Measurements from ENCODE around the gene SLC25A42. TPM values are rescaled to one million over a fixed set of nuclear protein-coding genes. Genes with fewer than 3 reads are reported as not detected.

SLC25A42 gene
- polyA plus RNA-seq, 2 of the 4 experiments (the other 2 are of a cell fraction), result 0.92 to 1.3 TPM

DNA sequence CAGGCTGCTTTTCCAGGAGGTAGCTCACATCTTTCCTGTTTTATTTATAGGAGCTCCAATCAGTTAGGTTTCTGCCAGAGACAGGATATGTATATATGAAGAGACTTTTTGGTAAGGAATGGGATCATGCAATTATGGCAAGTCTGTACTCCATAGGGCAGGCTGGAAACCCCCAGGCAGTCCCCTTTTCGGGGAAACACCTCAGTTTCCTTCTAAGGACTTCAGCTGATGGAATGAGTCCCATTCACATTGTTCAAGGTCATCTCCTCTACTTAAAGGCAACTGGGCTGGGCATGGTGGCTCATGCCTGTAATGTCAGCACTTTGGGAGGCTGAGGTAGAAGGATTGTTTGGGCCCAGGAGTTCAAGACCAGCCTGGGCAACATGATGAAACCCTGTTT lies 10.9 kb upstream of the SLC25A42 start:
- Histone ChIP-seq H3K9me3 (no peaks in the 10 kb centered on the region), H3K27ac (no peak overlapping the region), H3K4me3 (no peak overlapping the region), H3K4me2 (no peak overlapping the region), H3K4me1 (no peaks in the 10 kb centered on the region)
- DNase-seq (ENCODE audit: low read depth in 1 of 2, low spot score in 1 of 2) (no peak), ATAC-seq (no peak), FAIRE-seq (no peak)
- ChIA-PET POLR2A (no interaction called here), CTCF (interaction anchor here (0.6 to 1.6 kb wide), 8 partner anchors 9 to 122 kb away, joined by 3 to 6 read pairs (median 4); no protein-coding TSS in a partner anchor)
- TF ChIP-seq, protein P1, sequence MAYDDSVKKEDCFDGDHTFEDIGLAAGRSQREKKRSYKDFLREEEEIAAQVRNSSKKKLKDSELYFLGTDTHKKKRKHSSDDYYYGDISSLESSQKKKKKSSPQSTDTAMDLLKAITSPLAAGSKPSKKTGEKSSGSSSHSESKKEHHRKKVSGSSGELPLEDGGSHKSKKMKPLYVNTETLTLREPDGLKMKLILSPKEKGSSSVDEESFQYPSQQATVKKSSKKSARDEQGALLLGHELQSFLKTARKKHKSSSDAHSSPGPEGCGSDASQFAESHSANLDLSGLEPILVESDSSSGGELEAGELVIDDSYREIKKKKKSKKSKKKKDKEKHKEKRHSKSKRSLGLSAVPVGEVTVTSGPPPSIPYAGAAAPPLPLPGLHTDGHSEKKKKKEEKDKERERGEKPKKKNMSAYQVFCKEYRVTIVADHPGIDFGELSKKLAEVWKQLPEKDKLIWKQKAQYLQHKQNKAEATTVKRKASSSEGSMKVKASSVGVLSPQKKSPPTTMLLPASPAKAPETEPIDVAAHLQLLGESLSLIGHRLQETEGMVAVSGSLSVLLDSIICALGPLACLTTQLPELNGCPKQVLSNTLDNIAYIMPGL (CRISPR knock-in tag; IDR thresholded peaks at IDR 0.05; ENCODE audit: borderline replicate concordance), result no peak
- no peak for TF ChIP-seq ZC3H11A (IDR thresholded peaks at IDR 0.05)
- TF ChIP-seq RARB (CRISPR knock-in tag; IDR thresholded peaks at IDR 0.05), result no peak
- no peak for TF ChIP-seq BHLHE40 (IDR thresholded peaks at IDR 0.05; ENCODE audit: low read depth, low read length)
- no peak for TF ChIP-seq CBX8 (IDR thresholded peaks at IDR 0.05)
- TF ChIP-seq GATA3 (IDR thresholded peaks at IDR 0.05; ENCODE audit: borderline replicate concordance), result no peak
- TF ChIP-seq CHD4 (IDR thresholded peaks at IDR 0.05; ENCODE audit: borderline replicate concordance), result no peak
- TF ChIP-seq CEBPB (IDR thresholded peaks at IDR 0.05), result no peak
- 63% methylated on average over 1 of the region's 1 CpG for WGBS (ENCODE audit: missing lambda C conversion rate)

DNA sequence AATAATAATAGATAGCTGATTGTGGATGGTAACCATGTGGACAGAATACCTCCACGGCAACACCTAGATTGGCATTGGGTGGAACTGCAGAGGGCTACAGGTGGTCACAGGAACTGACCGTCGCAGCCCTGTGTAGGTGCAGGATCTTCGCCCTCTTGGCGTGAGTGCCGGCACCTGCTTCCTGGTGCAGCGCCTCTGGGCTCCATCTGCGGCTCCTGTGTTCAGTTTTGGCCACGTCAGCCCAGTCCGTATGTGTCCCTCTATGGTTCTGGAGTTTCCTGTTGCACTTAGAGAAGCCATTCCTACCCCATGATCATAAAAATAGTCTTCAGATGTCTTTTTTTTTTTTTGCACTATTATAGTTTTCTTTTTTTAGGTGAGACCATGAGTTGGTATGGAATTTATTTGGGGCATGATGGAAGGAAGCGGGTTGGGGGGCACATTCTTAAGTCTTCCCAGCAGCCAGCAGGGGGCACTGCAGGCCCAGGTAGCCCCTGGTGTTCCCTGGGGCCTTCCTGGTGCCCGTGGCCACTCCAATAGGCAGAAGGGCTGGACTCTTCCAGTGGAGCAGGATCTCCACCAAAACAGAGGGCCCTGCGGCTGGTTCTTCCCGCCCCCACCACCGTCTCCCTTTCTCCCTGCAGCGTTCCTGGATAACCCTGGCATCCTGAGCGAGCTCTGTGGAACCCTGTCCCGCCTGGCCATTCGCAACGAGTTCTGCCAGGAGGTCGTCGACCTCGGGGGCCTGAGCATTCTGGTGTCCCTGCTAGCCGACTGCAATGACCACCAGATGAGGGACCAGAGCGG lies 10.1 kb upstream of the SLC25A42 start:
- ChIA-PET POLR2A (no interaction called here), CTCF (interaction anchor here (0.6 to 1.6 kb wide), 15 partner anchors 8 to 121 kb away, joined by 3 to 7 read pairs (median 3); no protein-coding TSS in a partner anchor)
- DNase-seq (ENCODE audit: low read depth in 1 of 2, low spot score in 1 of 2) (peak; percentile 40 to 57), ATAC-seq (peak; percentile 44 to 86; a peak in 3 of 6 replicates), FAIRE-seq (no peak)
- Histone ChIP-seq H3K4me2 (no peak overlapping the region), H3K4me1 (no peaks in the 10 kb centered on the region), H3K27ac (no peak overlapping the region), H3K9me3 (no peaks in the 10 kb centered on the region), H3K4me3 (no peak overlapping the region)
- peak; percentile 50 to 65; a peak in 4 of 5 replicates for TF ChIP-seq RAD21 (conservative IDR thresholded peaks at IDR 0.05 in 1 of 2, IDR thresholded peaks at IDR 0.05 in 1 of 2)
- no peak for TF ChIP-seq CHD2 (IDR thresholded peaks at IDR 0.05; ENCODE audit: low read length, partially characterized antibody)
- TF ChIP-seq, protein P2, sequence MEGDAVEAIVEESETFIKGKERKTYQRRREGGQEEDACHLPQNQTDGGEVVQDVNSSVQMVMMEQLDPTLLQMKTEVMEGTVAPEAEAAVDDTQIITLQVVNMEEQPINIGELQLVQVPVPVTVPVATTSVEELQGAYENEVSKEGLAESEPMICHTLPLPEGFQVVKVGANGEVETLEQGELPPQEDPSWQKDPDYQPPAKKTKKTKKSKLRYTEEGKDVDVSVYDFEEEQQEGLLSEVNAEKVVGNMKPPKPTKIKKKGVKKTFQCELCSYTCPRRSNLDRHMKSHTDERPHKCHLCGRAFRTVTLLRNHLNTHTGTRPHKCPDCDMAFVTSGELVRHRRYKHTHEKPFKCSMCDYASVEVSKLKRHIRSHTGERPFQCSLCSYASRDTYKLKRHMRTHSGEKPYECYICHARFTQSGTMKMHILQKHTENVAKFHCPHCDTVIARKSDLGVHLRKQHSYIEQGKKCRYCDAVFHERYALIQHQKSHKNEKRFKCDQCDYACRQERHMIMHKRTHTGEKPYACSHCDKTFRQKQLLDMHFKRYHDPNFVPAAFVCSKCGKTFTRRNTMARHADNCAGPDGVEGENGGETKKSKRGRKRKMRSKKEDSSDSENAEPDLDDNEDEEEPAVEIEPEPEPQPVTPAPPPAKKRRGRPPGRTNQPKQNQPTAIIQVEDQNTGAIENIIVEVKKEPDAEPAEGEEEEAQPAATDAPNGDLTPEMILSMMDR (IDR thresholded peaks at IDR 0.05), result peak; percentile 54
- 90% methylated on average over 21 of the region's 25 CpGs for WGBS (ENCODE audit: missing lambda C conversion rate)

DNA sequence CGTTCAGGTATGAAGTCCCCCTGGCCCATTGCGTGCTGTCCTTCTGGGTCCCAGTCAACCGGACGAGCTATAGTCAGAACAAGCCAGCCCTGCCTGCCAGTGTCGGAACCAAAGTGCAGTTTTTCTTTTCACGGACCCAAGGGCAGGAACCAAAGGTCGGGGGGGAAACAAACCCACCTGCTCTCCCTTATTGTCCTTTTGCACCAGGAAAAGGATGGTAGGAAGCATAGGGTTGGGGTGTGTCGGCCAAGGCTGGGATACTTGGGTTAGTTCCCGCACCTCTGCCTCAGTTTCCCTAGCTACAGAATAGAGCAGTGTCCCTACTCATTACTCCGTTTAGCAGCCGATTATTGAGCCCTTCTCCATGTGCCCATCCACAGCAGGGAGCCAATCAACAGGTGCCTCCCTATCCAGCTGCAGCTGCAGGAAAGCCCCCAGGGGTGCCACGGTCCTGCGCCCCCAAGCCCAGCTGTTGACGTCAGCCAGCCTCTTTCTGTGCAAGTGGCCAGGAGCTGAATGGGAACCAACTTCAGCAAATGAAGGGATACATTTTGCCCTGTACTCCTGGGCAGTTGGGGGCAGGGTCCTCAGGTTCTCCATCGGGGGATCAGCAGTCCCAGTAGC lies 9.4 kb upstream of the SLC25A42 start:
- no peak overlapping the region for H3K4me3 ChIP-seq
- FAIRE-seq (no peak), ATAC-seq (no peak), DNase-seq (ENCODE audit: low read depth in 1 of 2, low spot score in 1 of 2) (no peak)
- TF ChIP-seq HEYL (CRISPR knock-in tag; IDR thresholded peaks at IDR 0.05), result no peak
- TF ChIP-seq NPAS2 (CRISPR knock-in tag; IDR thresholded peaks at IDR 0.05; ENCODE audit: borderline replicate concordance), result no peak
- TF ChIP-seq, protein P3, sequence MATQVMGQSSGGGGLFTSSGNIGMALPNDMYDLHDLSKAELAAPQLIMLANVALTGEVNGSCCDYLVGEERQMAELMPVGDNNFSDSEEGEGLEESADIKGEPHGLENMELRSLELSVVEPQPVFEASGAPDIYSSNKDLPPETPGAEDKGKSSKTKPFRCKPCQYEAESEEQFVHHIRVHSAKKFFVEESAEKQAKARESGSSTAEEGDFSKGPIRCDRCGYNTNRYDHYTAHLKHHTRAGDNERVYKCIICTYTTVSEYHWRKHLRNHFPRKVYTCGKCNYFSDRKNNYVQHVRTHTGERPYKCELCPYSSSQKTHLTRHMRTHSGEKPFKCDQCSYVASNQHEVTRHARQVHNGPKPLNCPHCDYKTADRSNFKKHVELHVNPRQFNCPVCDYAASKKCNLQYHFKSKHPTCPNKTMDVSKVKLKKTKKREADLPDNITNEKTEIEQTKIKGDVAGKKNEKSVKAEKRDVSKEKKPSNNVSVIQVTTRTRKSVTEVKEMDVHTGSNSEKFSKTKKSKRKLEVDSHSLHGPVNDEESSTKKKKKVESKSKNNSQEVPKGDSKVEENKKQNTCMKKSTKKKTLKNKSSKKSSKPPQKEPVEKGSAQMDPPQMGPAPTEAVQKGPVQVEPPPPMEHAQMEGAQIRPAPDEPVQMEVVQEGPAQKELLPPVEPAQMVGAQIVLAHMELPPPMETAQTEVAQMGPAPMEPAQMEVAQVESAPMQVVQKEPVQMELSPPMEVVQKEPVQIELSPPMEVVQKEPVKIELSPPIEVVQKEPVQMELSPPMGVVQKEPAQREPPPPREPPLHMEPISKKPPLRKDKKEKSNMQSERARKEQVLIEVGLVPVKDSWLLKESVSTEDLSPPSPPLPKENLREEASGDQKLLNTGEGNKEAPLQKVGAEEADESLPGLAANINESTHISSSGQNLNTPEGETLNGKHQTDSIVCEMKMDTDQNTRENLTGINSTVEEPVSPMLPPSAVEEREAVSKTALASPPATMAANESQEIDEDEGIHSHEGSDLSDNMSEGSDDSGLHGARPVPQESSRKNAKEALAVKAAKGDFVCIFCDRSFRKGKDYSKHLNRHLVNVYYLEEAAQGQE (IDR thresholded peaks at IDR 0.05), result no peak
- no peak for TF ChIP-seq KDM1A (IDR thresholded peaks at IDR 0.05; ENCODE audit: low read depth)
- TF ChIP-seq ZNF302 (CRISPR knock-in tag; IDR thresholded peaks at IDR 0.05), result no peak
- no peak for TF ChIP-seq HOXB5 (CRISPR knock-in tag; IDR thresholded peaks at IDR 0.05)
- TF ChIP-seq TFCP2L1 (CRISPR knock-in tag; IDR thresholded peaks at IDR 0.05), result no peak
- no peak for TF ChIP-seq MYC (IDR thresholded peaks at IDR 0.05; ENCODE audit: borderline replicate concordance, low read length)
- no peak for TF ChIP-seq RFX5 (IDR thresholded peaks at IDR 0.05)
- no peak for TF ChIP-seq RNF2 (IDR thresholded peaks at IDR 0.05; ENCODE audit: borderline replicate concordance, low read depth)
- TF ChIP-seq MAZ (IDR thresholded peaks at IDR 0.05; ENCODE audit: borderline replicate concordance, low read depth, low read length), result no peak
- TF ChIP-seq SMC3 (IDR thresholded peaks at IDR 0.05), result no peak
- H3K4me2 ChIP-seq, result no peak overlapping the region
- H3K4me1 ChIP-seq, result no peaks in the 10 kb centered on the region
- no peak overlapping the region for H3K27ac ChIP-seq
- H3K9me3 ChIP-seq, result no peaks in the 10 kb centered on the region
- ChIA-PET POLR2A (no interaction called here), CTCF (interaction anchor here (1.0 to 1.6 kb wide), 10 partner anchors 8 to 120 kb away, joined by 3 to 7 read pairs (median 3); no protein-coding TSS in a partner anchor)
- 92% methylated on average over 13 of the region's 15 CpGs for WGBS (ENCODE audit: missing lambda C conversion rate)
